Omental fat pad (tissue), 4 donors: ENCODE data around the gene FAM20B. TPM values are rescaled to one million over a fixed set of nuclear protein-coding genes. Genes with fewer than 3 reads are reported as not detected.

Source experiments
- ATAC-seq: fragments of 150-250 bp; one replicate; pipeline ENCODE4 v1.9.1; 2016; ENCODE audit warnings: mild to moderate bottlenecking, moderate library complexity; ENCODE audit not compliant: low FRiP score
- DNase-seq: peaks from one replicate; pipeline ENCODE4 v3.0.0-alpha.2; 2019; ENCODE audit warnings: low spot score
- total RNA-seq, 4 donors: library from RNA; depleted of rRNA; stranded (reverse); fragments of >200 nt; gene quantifications; one replicate each; pipeline ENCODE4 v1.1.0, GENCODE V29; 2016
- TF ChIP-seq, protein P1 (sequence below), 3 donors: fragments of 450-650 bp; IDR thresholded peaks; one replicate each; pipeline ENCODE4 v1.5.1; 2016 to 2017; ENCODE audit warnings: antibody characterized with exemption in 3 of 3, mild to moderate bottlenecking in 3 of 3, moderate library complexity in 2 of 3

FAM20B gene
- total RNA-seq, 4 donors from 2014 or later: 27.6 to 37.0 (median 35.0) TPM

DNA sequence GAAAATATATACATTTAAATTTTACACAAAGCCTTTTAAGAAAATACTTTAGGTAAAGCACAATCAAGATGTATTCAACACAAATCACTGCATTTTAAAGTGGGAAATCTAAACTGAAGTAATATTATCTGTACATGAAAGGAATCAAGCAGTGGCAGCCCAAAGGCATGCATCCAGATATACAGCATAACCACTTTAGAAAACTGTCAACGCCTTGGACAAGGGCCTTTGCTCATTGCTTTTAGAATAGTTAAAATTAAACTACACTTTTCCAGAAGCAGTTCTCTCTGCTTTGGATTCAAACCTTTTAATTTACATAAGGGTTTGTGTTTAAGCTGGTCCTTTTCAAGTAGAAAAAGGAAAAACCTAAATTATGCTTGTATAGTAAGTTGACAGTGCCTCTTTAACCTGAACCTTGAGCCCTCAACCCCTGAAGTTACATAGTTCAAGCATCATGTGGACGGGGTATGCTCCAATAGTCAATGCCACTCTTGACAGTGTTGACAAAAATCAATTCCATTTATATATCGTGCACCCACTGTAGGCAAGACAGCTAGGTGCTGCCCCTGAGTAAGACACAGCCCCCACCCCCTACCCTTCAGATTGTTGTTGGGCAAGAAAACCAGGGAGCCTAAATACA lies 79.0 kb downstream of the FAM20B start:
- DNase-seq: no peak
- TF ChIP-seq, protein P1, sequence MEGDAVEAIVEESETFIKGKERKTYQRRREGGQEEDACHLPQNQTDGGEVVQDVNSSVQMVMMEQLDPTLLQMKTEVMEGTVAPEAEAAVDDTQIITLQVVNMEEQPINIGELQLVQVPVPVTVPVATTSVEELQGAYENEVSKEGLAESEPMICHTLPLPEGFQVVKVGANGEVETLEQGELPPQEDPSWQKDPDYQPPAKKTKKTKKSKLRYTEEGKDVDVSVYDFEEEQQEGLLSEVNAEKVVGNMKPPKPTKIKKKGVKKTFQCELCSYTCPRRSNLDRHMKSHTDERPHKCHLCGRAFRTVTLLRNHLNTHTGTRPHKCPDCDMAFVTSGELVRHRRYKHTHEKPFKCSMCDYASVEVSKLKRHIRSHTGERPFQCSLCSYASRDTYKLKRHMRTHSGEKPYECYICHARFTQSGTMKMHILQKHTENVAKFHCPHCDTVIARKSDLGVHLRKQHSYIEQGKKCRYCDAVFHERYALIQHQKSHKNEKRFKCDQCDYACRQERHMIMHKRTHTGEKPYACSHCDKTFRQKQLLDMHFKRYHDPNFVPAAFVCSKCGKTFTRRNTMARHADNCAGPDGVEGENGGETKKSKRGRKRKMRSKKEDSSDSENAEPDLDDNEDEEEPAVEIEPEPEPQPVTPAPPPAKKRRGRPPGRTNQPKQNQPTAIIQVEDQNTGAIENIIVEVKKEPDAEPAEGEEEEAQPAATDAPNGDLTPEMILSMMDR (IDR thresholded peaks at IDR 0.05): no peak
- ATAC-seq: no peak

DNA sequence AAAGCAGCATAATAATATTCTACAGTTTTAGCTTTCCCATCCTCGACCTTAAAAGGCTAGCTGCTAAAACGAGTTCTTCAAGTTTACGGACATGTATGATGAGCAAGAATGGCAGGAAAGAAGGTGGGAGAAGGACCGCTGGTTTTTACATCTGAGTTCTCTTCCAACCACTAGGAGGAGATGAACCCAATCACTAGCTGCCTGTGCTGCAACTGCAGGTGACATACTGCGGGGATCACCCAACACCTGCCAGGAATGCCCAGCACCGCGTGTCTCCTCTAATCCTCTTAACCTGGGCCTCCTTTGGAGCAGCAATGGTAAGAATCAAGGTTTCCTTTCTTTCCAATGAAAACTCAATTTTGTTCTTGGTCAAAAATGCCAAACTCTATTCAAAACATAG lies 79.7 kb downstream of the FAM20B start:
- ATAC-seq (no peak), DNase-seq (no peak)
- TF ChIP-seq, protein P1 (IDR thresholded peaks at IDR 0.05): no peak

DNA sequence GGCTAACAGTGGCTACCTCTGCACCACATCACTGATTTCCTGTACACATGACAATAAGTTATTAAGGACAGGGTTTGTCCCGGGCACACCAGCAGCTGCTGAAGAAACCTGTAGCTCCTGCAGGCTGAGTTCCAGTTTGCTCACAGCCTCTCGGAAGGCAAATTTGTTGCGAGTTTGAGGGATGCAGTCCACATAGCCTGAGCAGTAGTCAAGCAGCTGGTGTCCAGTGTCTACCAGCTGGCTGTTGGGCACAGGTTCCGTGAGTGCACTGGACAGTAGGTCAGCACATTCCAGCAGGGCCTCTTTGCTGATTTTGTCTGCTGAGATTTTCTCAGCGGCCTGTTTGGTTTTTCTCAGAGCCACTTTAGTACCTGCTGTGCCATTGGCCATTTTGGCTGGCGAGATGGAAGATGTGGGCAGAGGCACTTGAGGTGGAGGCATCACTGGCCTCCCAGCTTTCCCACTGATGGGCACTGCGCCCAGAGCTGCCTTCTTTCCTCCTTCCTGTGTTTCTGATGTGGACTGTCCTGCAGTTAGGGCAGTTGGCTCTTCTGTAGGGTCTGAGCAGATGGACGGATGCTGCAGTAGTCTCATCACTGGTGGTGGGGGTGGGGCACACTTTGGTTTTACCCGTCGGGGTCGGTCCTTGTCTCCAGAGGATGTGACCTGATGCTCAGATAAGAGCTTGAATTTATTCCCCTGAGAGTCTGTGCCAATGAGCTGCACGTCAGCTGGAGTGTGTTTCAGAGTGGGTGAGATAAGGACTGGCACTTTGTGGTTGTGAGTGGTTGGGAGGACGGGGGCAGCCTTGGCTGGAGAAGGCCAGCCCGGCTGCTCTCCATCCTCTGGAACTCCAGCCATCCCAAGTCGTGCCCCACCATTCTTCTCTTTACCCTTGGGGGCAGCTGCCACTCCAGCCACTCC lies 82.3 kb downstream of the FAM20B start:
- no peak for DNase-seq
- peak; percentile 42 for ATAC-seq
- TF ChIP-seq, protein P1 (IDR thresholded peaks at IDR 0.05): no peak

DNA sequence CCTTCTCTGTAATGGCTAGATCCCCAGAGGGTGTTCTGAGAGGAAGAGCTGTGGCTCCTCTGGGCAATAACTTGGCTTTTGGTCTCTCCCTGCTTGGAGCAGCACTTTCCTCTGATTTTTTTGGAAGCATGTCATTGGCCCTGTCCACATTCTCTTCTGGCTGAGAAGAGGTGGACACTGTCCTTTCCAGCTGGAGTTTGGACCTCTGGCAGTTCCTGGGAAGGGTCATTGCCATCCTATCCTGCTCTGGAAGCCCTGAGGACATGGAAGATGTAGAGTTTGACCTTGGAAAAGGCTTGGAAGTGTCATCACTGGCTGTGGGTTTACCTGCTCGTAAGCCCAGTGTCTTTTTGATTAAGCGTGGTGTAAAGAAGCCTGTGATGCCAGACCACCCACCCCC lies 83.0 kb downstream of the FAM20B start:
- DNase-seq (no peak), ATAC-seq (no peak)
- TF ChIP-seq, protein P1 (IDR thresholded peaks at IDR 0.05): no peak

DNA sequence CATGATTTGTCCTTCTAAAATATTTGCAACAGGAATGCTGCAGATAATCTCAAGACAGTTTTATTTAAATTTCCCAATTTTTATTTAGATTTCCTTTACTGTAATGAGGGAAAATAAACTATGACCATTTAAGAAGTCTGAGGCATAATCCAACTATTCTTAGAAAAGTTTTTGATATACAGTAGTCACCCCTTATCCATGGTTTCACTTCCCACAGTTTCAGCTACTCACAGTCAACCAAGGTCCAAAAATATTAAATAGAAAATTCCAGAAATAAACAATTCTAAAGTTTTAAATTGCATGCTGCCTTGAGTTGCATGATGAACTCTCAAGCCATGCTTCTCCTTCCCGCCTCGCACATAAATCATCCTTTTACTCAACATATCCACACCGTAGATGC lies 89.5 kb downstream of the FAM20B start:
- no peak for ATAC-seq
- TF ChIP-seq, protein P1 (IDR thresholded peaks at IDR 0.05): no peak
- no peak for DNase-seq

DNA sequence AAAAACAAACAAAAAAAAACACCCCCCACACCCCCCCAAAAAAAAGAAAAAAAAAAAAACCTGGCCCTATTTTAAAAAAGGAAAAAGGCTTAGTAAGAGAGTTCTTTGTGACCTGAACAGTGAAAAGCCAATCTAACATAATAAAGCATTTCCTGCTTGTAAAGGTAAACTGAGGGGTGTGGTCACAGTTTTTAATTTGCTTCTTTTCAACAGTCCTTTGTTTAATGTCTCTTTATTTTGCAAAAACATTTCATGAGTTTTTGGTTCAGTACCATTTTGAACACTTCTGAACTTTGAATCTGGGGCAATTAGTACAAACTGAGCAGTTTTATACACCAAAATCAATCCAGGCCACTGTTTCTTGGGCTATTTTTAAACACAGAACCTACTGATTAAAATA lies 93.8 kb downstream of the FAM20B start:
- no peak for DNase-seq
- TF ChIP-seq, protein P1 (IDR thresholded peaks at IDR 0.05): no peak
- ATAC-seq: no peak
